Measurements from ENCODE around the gene FGD2. TPM values are rescaled to one million over a fixed set of nuclear protein-coding genes. Genes with fewer than 3 reads are reported as not detected.
A peak's percentile ranks its signal among the peaks of the same experiment; 100 is the strongest.

The FGD2 gene
- total RNA-seq, 4 donors from 2014 or later = 13.1 to 46.4 (median 29.6) TPM

- 80 to 93% methylated on average over 2 to 10 of the region's 12 CpGs for WGBS, 2 donors (ENCODE audit: low coverage in 1 of 2)
- H3K9me3 ChIP-seq = no peaks in the 10 kb centered on the region
- no peaks in the 10 kb centered on the region for H3K36me3 ChIP-seq
- no peaks in the 10 kb centered on the region for H3K27me3 ChIP-seq
- intact Hi-C loops (cut with DNase I; ENCODE audit: low total_unique reads) = loop anchor here (5.0 kb wide), 1 partner anchor 32 kb away; no protein-coding TSS in a partner anchor
- peaks cover 0 to 19% (median 8%) of the 10 kb centered on the region in 4 donors for H3K4me1 ChIP-seq
- no peak for DNase-seq
- no peak overlapping the region for H3K27ac ChIP-seq
- TF ChIP-seq CTCF (IDR thresholded peaks at IDR 0.05) (no peak), EP300 (IDR thresholded peaks at IDR 0.05; ENCODE audit: low read depth) (no peak), POLR2AphosphoS5 (IDR thresholded peaks at IDR 0.05) (no peak), POLR2A (IDR thresholded peaks at IDR 0.05) (no peak)
- H3K4me3 ChIP-seq = no peak overlapping the region
- in situ Hi-C loops (cut with MboI; ENCODE audit: low pct_ligation_motif_present in 1 of 4, low pct_unique_long_range_greater_than_20kb in 1 of 4, low sequenced_read_pairs in 3 of 4) = loop anchor here (10.0 to 25.0 kb wide), 4 partner anchors 127 to 252 kb away; partner anchors contain the start of gene C6orf89 (in 3 of the 4)
Measured at GRCh38 chr6:37014667-37015066, 9.2 kb downstream of the FGD2 start.

- no peaks in the 10 kb centered on the region for H3K9me3 ChIP-seq
- no peaks in the 10 kb centered on the region for H3K27me3 ChIP-seq
- peaks cover 0 to 19% (median 8%) of the 10 kb centered on the region in 4 donors for H3K4me1 ChIP-seq
- in situ Hi-C loops (cut with MboI; ENCODE audit: low pct_ligation_motif_present in 1 of 4, low pct_unique_long_range_greater_than_20kb in 1 of 4, low sequenced_read_pairs in 3 of 4) = loop anchor here (10.0 to 25.0 kb wide), 4 partner anchors 128 to 253 kb away; partner anchors contain the start of gene C6orf89 (in 3 of the 4)
- intact Hi-C loops (cut with DNase I; ENCODE audit: low total_unique reads) = loop anchor here (5.0 kb wide), 1 partner anchor 33 kb away; no protein-coding TSS in a partner anchor
- H3K36me3 ChIP-seq = no peaks in the 10 kb centered on the region
- 94% methylated on average over 9 of the region's 9 CpGs; no CpG with 5 or more reads in 1 of the 2 donors for WGBS, 2 donors (ENCODE audit: low coverage in 1 of 2)
- no peak overlapping the region for H3K27ac ChIP-seq
- no peak for TF ChIP-seq POLR2A (IDR thresholded peaks at IDR 0.05)
- TF ChIP-seq POLR2AphosphoS5 (IDR thresholded peaks at IDR 0.05) = no peak
- TF ChIP-seq EP300 (IDR thresholded peaks at IDR 0.05; ENCODE audit: low read depth) = no peak
- TF ChIP-seq CTCF (IDR thresholded peaks at IDR 0.05) = no peak
- H3K4me3 ChIP-seq = no peak overlapping the region
- DNase-seq = no peak
Measured at GRCh38 chr6:37015532-37015931, 10.1 kb downstream of the FGD2 start.

- no peaks in the 10 kb centered on the region for H3K27me3 ChIP-seq
- TF ChIP-seq POLR2AphosphoS5 (IDR thresholded peaks at IDR 0.05) (no peak), EP300 (IDR thresholded peaks at IDR 0.05; ENCODE audit: low read depth) (no peak), POLR2A (IDR thresholded peaks at IDR 0.05) (no peak), CTCF (IDR thresholded peaks at IDR 0.05) (no peak)
- no peaks in the 10 kb centered on the region for H3K36me3 ChIP-seq
- no peak overlapping the region for H3K4me3 ChIP-seq
- no peak for DNase-seq
- 81 to 90% methylated on average over 3 of the region's 3 CpGs for WGBS, 2 donors (ENCODE audit: low coverage in 1 of 2)
- intact Hi-C loops (cut with DNase I; ENCODE audit: low total_unique reads) (loop anchor here (5.0 kb wide), 1 partner anchor 35 kb away; no protein-coding TSS in a partner anchor), in situ Hi-C loops (cut with MboI; ENCODE audit: low pct_ligation_motif_present in 1 of 4, low pct_unique_long_range_greater_than_20kb in 1 of 4, low sequenced_read_pairs in 3 of 4) (loop anchor here (10.0 to 25.0 kb wide), 4 partner anchors 130 to 255 kb away; partner anchors contain the start of gene C6orf89 (in 3 of the 4))
- H3K27ac ChIP-seq = no peak overlapping the region
- H3K9me3 ChIP-seq = no peaks in the 10 kb centered on the region
- peaks cover 0 to 19% (median 8%) of the 10 kb centered on the region in 4 donors for H3K4me1 ChIP-seq
Measured at GRCh38 chr6:37016995-37017394, 11.5 kb downstream of the FGD2 start.

- Histone ChIP-seq H3K36me3 (no peaks in the 10 kb centered on the region), H3K27me3 (no peaks in the 10 kb centered on the region), H3K27ac (peak overlapping the region; percentile 6 to 39 (median 20)), H3K4me3 (no peak overlapping the region), H3K4me1 (peaks cover 0 to 19% (median 8%) of the 10 kb centered on the region in 4 donors), H3K9me3 (no peaks in the 10 kb centered on the region)
- intact Hi-C loops (cut with DNase I; ENCODE audit: low total_unique reads) = loop anchor here (5.0 kb wide), 1 partner anchor 35 kb away; no protein-coding TSS in a partner anchor
- in situ Hi-C loops (cut with MboI; ENCODE audit: low pct_ligation_motif_present in 1 of 4, low pct_unique_long_range_greater_than_20kb in 1 of 4, low sequenced_read_pairs in 3 of 4) = loop anchor here (10.0 to 25.0 kb wide), 4 partner anchors 130 to 255 kb away; partner anchors contain the start of gene C6orf89 (in 3 of the 4)
- no peak for DNase-seq
- no peak for TF ChIP-seq EP300 (IDR thresholded peaks at IDR 0.05; ENCODE audit: low read depth)
- no peak for TF ChIP-seq POLR2AphosphoS5 (IDR thresholded peaks at IDR 0.05)
- TF ChIP-seq CTCF (IDR thresholded peaks at IDR 0.05) = no peak
- TF ChIP-seq POLR2A (IDR thresholded peaks at IDR 0.05) = no peak
- 50% methylated on average over 5 of the region's 5 CpGs; no CpG with 5 or more reads in 1 of the 2 donors for whole genome bisulfite sequencing, 2 donors (ENCODE audit: low coverage in 1 of 2)
Measured at GRCh38 chr6:37017606-37018197, 12.2 kb downstream of the FGD2 start.

Data from transverse colon (tissue), 4 donors.